GM06990 (cell line): ENCODE data around the gene IP6K2.

Experiments used
- DNase-seq: peaks from one replicate; pipeline ENCODE4 v3.0.0-alpha.2; 2011; ENCODE audit not compliant: insufficient read length; ENCODE audit errors: extremely low read depth
- H3K27me3 ChIP-seq: replicated peaks from 2 replicates; pipeline ENCODE4 v1.6.0; 2011; ENCODE audit warnings: low read length; ENCODE audit not compliant: control insufficient read depth, insufficient read depth
- H3K36me3 ChIP-seq: 2 replicates; pipeline ENCODE4 v1.5.1; 2011; ENCODE audit warnings: low read length; ENCODE audit not compliant: control insufficient read depth, insufficient read depth
- H3K4me3 ChIP-seq: replicated peaks from 2 replicates; pipeline ENCODE4 v1.5.1; 2011; ENCODE audit warnings: low read depth, mild to moderate bottlenecking, control low read depth, low read length
- TF ChIP-seq, protein P1 (sequence below): IDR thresholded peaks from 2 replicates; pipeline ENCODE4 v1.5.1; 2011; ENCODE audit warnings: low read length, control low read depth, mild to moderate bottlenecking, inconsistent platforms; ENCODE audit not compliant: insufficient read depth, poor library complexity, severe bottlenecking

Gene IP6K2

DNA sequence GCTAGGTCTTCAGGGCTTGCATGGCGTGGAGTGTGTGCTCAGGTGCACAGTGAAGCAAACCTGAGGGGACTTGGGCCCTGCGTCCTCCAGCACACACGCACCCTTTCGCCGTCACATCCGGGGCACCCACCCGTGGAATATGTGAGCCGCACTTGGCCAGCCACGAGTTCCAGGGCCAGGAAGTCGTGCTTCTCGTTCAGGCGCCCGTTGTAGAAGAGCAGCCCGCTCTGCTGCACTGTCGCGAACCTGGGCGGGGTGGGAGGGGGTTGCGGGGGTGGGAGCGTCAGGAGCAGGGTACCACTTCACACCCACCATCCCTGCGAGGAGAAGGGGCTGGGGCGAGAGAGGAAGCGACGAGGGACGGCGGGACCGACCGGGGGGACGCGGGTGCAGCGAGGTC is 61.4 kb downstream of the IP6K2 start:
- DNase-seq, result peak; percentile 45
- TF ChIP-seq, protein P1, sequence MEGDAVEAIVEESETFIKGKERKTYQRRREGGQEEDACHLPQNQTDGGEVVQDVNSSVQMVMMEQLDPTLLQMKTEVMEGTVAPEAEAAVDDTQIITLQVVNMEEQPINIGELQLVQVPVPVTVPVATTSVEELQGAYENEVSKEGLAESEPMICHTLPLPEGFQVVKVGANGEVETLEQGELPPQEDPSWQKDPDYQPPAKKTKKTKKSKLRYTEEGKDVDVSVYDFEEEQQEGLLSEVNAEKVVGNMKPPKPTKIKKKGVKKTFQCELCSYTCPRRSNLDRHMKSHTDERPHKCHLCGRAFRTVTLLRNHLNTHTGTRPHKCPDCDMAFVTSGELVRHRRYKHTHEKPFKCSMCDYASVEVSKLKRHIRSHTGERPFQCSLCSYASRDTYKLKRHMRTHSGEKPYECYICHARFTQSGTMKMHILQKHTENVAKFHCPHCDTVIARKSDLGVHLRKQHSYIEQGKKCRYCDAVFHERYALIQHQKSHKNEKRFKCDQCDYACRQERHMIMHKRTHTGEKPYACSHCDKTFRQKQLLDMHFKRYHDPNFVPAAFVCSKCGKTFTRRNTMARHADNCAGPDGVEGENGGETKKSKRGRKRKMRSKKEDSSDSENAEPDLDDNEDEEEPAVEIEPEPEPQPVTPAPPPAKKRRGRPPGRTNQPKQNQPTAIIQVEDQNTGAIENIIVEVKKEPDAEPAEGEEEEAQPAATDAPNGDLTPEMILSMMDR, result no peak
- Histone ChIP-seq H3K27me3 (no peaks in the 10 kb centered on the region), H3K4me3 (peak overlapping the region; percentile 64), H3K36me3 (no peaks in the 10 kb centered on the region)

DNA sequence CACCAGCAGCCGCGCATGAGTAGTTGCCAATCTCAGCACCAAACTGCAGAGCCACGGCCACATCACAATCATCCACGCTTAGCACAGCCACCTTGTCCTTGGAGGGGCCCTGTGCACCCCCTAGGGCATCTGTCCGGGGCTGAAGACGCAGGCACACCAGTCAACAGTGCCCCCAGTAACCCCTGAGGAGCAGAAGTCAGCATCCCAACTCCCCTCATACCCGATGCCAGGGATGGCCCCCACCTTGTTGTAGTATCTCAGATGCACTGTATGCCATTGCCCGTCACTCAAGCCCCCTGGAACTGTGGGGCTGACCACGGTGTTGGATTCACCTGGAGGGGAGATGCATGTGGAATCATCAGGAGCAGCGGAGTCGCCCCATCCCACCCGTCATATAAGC is 62.0 kb downstream of the IP6K2 start:
- TF ChIP-seq, protein P1, result no peak
- no peak overlapping the region for H3K4me3 ChIP-seq
- no peak for DNase-seq
- no peaks in the 10 kb centered on the region for H3K27me3 ChIP-seq
- H3K36me3 ChIP-seq, result no peaks in the 10 kb centered on the region

DNA sequence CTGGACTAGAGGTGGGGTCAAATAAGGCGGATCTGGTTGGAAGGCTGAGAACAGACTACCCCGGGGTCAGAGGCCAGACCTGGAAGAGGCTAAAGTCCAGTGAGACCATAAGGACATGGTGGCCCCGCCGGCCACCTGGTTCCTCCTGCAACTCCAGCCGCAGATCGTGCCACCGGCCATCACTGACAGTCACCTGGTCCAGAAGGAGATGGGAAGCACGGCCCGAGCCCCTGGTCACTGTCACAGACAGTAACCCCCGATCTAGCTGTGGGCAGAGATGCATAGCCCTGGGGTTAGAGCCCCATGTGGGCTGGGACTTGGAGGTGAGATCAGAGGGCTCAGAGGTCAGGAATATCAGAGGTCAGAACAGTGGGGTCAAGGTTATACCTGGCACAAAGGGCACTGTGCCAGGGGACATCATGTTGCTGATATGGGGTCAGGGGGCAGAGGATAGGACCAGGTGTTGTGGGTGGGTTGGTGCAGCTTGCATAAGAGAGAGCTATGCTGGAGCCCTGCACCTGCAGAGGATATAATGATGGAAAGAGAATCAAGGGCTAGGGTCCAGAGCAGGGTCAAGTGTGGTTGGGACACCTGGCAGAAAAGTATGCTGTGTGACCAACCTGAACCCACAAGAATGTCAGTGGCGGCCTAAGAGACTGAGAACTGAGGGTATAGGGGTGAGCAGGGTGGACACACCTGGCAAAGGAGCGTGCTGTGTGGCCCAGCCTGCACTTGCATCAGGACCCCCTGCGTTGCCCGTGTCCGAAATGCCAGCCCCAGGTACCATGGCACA is 63.9 kb downstream of the IP6K2 start:
- DNase-seq, result no peak
- H3K27me3 ChIP-seq, result no peaks in the 10 kb centered on the region
- no peaks in the 10 kb centered on the region for H3K36me3 ChIP-seq
- TF ChIP-seq, protein P1, result no peak
- H3K4me3 ChIP-seq, result no peak overlapping the region

DNA sequence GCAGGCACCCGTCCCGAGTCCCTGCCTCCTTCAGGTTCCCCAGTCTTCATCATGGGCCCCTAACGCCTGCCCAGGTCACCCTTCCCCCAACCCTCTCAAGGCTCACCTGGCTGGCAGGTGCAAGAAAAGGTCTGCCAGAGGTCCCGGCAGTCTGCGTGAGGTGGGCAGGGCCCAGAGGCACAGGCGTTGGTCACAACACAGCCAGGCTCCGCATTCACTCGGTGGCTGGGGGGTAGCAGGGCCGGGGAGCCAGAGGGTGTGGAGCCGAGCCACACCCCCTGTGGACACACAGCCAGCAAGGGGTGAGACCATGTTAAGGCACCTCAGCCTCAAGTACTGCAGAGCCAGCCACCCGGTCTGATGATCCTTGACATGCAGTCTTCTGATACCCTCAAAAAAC is 65.2 kb downstream of the IP6K2 start:
- no peak for DNase-seq

DNA sequence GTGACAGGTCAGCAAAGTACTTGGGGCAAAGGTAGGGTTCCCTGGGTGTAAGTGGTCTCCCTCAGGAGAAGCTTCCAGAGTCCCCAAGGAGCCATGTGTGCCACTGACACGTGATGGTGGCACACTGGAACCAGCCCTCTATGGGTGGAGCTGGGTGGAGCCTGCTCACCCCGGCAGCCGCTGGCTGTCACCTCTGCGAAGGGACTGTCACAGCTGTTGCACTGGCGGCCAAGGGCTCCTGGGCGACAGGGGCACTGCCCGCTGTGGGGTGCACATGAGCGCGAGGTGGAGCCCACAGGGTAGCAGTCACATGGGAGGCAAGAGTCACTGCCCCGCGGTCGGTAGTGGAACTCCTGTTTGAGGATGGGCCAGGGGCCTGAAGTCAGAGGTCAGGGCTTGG is 66.3 kb downstream of the IP6K2 start:
- Histone ChIP-seq H3K4me3 (no peak overlapping the region), H3K36me3 (no peaks in the 10 kb centered on the region)

More for the DNA sequence above, 65.2 kb downstream of the IP6K2 start:
- Histone ChIP-seq H3K36me3 (no peaks in the 10 kb centered on the region), H3K27me3 (no peaks in the 10 kb centered on the region), H3K4me3 (no peak overlapping the region)
- TF ChIP-seq, protein P1, result no peak

More for the DNA sequence above, 66.3 kb downstream of the IP6K2 start:
- no peak for DNase-seq
- no peaks in the 10 kb centered on the region for H3K27me3 ChIP-seq
- TF ChIP-seq, protein P1, result no peak
